Right renal pelvis (tissue), 4 donors: ENCODE measurements around the gene NUP205. TPM values are rescaled to one million over a fixed set of nuclear protein-coding genes. Genes with fewer than 3 reads are reported as not detected.

ENCODE experiments used
- DNase-seq, 4 donors: peaks; one replicate each; pipeline ENCODE4 v3.0.0-alpha.2; 2013; ENCODE audit warnings: low read depth in 4 of 4, low spot score in 3 of 4, missing footprints in 1 of 4
- polyA plus RNA-seq, 4 donors: library from polyadenylated mRNA; unstranded; fragments of 120-200 nt; gene quantifications; one replicate each; pipeline ENCODE4 v1.2.1, GENCODE V29; 2013; ENCODE audit not compliant: insufficient read length in 4 of 4

Gene NUP205
- polyA plus RNA-seq, 4 donors: 62.6 to 68.9 (median 67.9) TPM

DNA sequence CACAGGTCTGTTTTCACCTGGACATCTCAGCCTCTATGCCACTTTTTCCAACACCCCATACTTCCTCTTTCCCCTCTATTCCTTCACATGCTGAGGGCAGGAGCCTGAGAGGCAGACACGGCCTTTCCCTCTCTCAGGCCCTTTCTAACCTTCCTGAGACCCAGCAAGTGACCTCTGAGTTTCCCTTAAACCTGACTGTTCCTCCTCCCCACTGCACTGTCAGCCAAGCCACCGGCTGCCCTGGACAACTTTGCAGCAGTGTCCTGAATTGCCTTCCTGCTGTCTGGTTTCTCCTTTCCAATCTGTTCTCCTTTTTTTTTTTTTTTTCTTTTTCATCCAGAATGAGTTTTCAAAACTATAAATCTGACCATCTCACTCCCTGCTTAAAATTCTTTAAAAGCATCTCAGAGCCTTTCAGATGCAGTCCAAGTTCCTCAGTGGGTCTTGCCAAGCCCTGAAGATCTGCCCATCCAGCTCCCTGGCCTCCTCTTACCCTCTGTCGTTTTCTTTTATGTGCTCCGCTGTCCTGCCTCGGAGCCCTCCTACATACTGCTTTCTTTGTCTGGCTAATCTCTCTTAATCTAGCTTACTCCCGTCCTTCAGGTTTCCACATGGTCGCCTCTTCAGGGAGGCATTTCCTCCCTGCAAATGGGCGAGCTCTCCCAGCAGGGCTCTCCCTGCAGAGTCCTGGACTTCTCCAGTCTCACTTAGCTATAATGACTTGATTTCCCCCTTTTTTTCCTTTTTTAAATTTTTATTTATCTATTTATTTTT, 139.7 kb downstream of the NUP205 start:
- DNase-seq: no peak

Other genes starting within 250 kb of the NUP205 start
- gene CNOT4, start 47.8 kb upstream of the NUP205 start, polyA plus RNA-seq: 10 to 100 TPM; 28.8 to 41.4 (median 36.0) TPM
- gene STMP1, start 104.6 kb downstream of the NUP205 start, polyA plus RNA-seq: 100 to 1,000 TPM in 1 of 4 donors, 10 to 100 TPM in 3; 78.1 to 101 (median 93.0) TPM
- gene SLC13A4, start 170.3 kb downstream of the NUP205 start, polyA plus RNA-seq: 1 to 10 TPM in 3 of 4 donors, under 1 TPM in 1; 0.84 to 1.8 (median 1.7) TPM
- gene FAM180A, start 190.9 kb downstream of the NUP205 start, polyA plus RNA-seq: under 1 TPM in 1 of 4 donors, not detected in 3; 0.06 TPM